Subcutaneous abdominal adipose tissue (tissue), 5 donors: ENCODE measurements around the gene CALHM1.
"Not testable (repeated sequence)": the region's sequence is repeated elsewhere in the genome, so short reads cannot be mapped to it uniquely, and the experiment has no call there.

Source experiments
- H3K27ac ChIP-seq: one replicate; pipeline ENCODE4 v1.7.0; 2013; ENCODE audit warnings: low read depth, mild to moderate bottlenecking, inconsistent platforms, low read length, moderate library complexity
- H3K27me3 ChIP-seq, 5 donors: one replicate each; pipeline ENCODE4 v1.7.0; 2013; ENCODE audit warnings: low read length in 5 of 5, inconsistent platforms in 1 of 5; ENCODE audit not compliant: control insufficient read depth in 5 of 5, insufficient read depth in 4 of 5
- H3K36me3 ChIP-seq, 5 donors: one replicate each; pipeline ENCODE4 v1.7.0; 2013; ENCODE audit warnings: low read length in 5 of 5; ENCODE audit not compliant: control insufficient read depth in 5 of 5, insufficient read depth in 5 of 5
- H3K4me1 ChIP-seq, 5 donors: one replicate each; pipeline ENCODE4 v1.7.0; 2013; ENCODE audit warnings: low read length in 5 of 5, mild to moderate bottlenecking in 3 of 5, moderate library complexity in 1 of 5; ENCODE audit not compliant: control insufficient read depth in 5 of 5, insufficient read depth in 5 of 5
- H3K4me3 ChIP-seq, 5 donors: one replicate each; pipeline ENCODE4 v1.7.0; 2013; ENCODE audit warnings: low read length in 5 of 5, low read depth in 1 of 5
- H3K9ac ChIP-seq, 5 donors: one replicate each; pipeline ENCODE4 v1.7.0; 2013; ENCODE audit warnings: low read length in 5 of 5, mild to moderate bottlenecking in 4 of 5, moderate library complexity in 3 of 5
- H3K9me3 ChIP-seq, 5 donors: one replicate each; pipeline ENCODE4 v1.7.0; 2013; ENCODE audit warnings: low read length in 5 of 5; ENCODE audit not compliant: control insufficient read depth in 5 of 5
- donor health status: healthy.
- donor health status: healthy.
- donor health status: healthy.
- donor health status: healthy.
- donor health status: healthy.

The CALHM1 gene

DNA sequence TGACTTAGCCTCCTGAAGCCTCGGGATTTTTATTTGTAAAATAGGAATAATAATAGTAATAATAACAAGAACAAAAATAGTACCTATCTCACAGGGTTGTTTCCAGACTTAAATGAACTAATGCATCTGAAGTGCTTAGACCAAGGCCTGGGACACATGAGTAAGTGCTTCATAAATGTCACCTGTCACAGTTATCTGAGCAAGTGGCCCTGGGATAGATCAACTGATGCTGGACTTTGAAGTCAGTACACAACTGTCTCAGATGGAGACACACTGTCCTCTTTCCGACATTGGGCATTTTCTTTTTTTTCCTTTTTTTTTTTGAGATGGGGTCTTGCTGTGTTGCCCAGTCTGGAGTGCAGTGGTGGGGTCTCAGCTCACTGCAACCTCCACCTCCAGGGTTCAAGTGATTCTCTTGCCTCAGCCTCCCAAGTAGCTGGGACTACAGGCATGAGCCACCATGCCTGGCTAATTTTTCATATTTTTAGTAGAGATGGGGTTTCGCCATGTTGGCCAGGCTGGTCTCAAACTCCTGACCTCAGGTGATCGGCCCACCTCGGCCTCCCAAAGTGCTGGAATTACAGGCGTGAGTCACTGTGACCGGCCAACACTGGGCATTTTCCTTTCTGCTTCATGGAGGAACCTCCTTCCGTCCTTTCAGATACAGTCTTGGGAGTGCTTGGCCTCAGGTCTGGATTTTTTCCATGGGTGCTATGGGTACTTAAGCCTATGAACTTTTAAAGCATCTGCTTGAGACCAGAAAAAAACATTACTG, 28.1 kb upstream of the CALHM1 start:
- not testable (repeated sequence) for H3K27ac ChIP-seq, H3K27me3 ChIP-seq, H3K4me3 ChIP-seq, H3K9me3 ChIP-seq, H3K36me3 ChIP-seq, H3K4me1 ChIP-seq, H3K9ac ChIP-seq

DNA sequence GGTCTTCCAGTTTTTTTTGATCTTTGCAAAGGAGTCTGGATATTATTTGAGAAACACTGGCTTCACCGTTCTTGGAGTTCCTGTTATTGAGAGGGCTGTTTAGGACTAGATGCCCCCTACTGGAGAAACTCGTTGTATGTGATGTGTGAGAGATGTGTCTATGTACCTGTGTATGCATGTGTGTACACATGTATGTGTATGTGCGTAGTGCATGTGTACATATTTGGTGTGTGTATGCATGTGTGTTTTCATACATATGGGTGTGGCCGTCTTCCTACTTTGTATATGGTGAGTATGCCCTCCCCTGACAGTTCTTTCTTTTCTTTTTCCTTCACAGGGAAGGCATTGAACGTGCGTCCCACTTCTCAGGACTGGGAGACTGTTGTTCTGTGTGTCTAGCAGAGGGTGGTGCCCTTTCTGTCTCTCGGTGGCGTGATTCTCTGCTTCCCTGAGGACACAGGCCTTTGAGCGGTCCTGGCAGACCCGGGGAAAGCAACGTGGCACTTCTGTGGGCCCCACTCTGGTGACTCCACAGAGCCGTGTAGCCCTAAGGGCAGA, 23.4 kb upstream of the CALHM1 start:
- no peak overlapping the region for H3K27ac ChIP-seq
- H3K4me1 ChIP-seq: peaks cover 0 to 22% (median 10%) of the 10 kb centered on the region in 5 donors
- H3K36me3 ChIP-seq: no peaks in the 10 kb centered on the region
- peak overlapping the region in 1 of 5 donors; percentile 12 for H3K9ac ChIP-seq
- H3K27me3 ChIP-seq: peaks cover 0 to 9% (median 0%) of the 10 kb centered on the region in 5 donors
- H3K4me3 ChIP-seq: no peak overlapping the region
- H3K9me3 ChIP-seq: no peaks in the 10 kb centered on the region

DNA sequence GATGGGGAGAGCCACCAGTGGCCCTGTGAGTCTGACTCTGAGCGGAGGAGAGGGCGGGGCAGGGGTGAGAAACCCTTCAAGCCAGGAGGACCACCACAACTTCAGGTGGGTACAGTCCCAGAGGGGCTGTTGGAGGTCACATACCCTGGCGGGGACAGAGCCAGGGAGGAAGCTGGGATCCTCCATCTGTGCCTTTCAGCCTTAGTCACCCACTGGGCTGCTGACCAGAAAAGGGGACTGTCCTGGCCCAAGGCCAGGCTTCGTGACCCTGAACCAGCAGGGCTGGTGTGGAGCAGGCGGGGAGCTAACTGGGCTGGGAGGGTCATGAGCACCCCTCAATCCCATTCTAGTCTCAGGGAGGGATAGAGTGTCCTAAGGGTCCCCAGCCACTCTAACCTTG, 21.8 kb upstream of the CALHM1 start:
- Histone ChIP-seq H3K27ac (peak overlapping the region; percentile 41), H3K9me3 (no peaks in the 10 kb centered on the region), H3K4me3 (no peak overlapping the region), H3K27me3 (peaks cover 0 to 16% (median 2%) of the 10 kb centered on the region in 5 donors), H3K36me3 (no peaks in the 10 kb centered on the region), H3K9ac (no peak overlapping the region), H3K4me1 (peaks cover 0 to 19% (median 9%) of the 10 kb centered on the region in 5 donors)

DNA sequence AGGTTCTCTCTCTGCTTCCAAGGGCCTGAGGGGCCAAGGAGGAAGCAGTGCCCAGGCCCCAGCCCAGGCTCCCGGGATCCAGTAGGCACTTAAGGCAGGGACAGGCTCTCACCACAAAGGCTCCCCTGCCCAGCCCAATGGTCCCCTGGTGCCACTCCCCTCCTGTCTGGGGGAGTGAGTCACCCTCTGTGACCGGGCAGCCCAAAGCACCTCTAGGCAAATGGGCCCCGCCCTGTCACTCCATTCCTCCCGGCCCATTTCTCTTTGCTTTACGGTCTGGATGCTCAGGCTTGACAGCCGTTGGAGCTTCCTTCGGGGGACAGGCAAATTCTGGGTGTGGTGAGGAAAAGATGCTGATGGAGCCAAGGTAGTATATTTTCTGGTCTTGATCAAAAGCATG, 20.4 kb upstream of the CALHM1 start, which contains the start of gene CALHM3:
Gene CALHM3, minus strand, starts transcription at position 106 of the 400 bp plus-strand sequence. CDS start 208 bp downstream, outside the sequence.
- H3K4me1 ChIP-seq: peaks cover 0 to 19% (median 8%) of the 10 kb centered on the region in 5 donors
- H3K27ac ChIP-seq: no peak within 1 kb of the TSS
- no peak within 1 kb of the TSS for H3K9ac ChIP-seq

DNA sequence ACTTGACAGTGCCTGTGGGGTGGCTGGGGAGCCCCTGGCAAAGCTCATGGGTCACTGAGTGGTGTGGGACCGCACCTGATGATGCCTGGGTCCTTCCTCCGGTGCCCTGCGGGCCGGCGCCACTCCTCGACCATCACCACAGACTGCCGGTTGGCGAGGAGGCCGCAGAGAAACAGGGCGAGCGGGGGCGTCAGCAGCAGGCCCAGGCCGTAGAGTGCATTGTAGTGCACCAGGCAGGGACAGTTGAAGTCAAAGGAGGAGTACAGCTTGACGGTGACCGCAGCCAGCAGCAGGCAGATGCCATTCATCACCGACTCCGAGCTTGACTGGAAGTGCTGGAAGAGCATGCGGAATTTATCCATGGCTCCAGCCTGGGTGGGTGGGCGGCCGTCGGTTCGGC, 20.0 kb upstream of the CALHM1 start:
- H3K27ac ChIP-seq: no peak overlapping the region
- H3K4me1 ChIP-seq: peaks cover 0 to 19% (median 8%) of the 10 kb centered on the region in 5 donors
- H3K36me3 ChIP-seq: no peaks in the 10 kb centered on the region
- no peaks in the 10 kb centered on the region for H3K9me3 ChIP-seq
- H3K4me3 ChIP-seq: no peak overlapping the region
- H3K9ac ChIP-seq: no peak overlapping the region
- H3K27me3 ChIP-seq: peaks cover 0 to 18% (median 2%) of the 10 kb centered on the region in 5 donors

More for the DNA sequence above, 20.4 kb upstream of the CALHM1 start, which contains the start of gene CALHM3:
- peaks cover 0 to 18% (median 2%) of the 10 kb centered on the region in 5 donors for H3K27me3 ChIP-seq
- no peaks in the 10 kb centered on the region for H3K36me3 ChIP-seq
- H3K4me3 ChIP-seq: no peak within 1 kb of the TSS
- no peaks in the 10 kb centered on the region for H3K9me3 ChIP-seq

- Histone ChIP-seq H3K27ac (no peak overlapping the region), H3K4me1 (peaks cover 1 to 18% (median 14%) of the 10 kb centered on the region in 5 donors), H3K27me3 (peaks cover 0 to 21% (median 4%) of the 10 kb centered on the region in 5 donors), H3K36me3 (no peaks in the 10 kb centered on the region), H3K9me3 (no peaks in the 10 kb centered on the region), H3K9ac (no peak overlapping the region), H3K4me3 (no peak overlapping the region)
Observed at GRCh38 chr10:103476046-103476768, 17.5 kb upstream of the CALHM1 start.

DNA sequence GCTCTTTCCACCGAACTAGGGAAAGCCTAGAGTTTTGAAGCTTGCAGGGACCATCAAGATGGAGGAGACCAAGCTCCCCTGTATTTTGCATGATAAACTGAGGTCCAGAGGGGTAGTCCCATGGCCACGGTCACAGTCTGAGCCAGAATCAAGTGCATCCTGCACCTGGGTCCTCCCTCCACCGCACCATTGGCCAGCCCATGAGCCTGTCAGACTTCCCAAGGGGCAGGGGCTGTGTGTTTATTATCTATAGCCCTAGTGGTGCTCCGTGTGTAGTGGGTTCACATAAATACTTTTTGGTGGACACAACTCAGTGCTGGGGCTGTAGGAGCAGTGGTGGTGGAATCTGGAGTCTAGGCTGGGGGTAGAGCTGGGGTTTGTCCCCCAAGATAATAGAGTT, 16.7 kb upstream of the CALHM1 start:
- Histone ChIP-seq H3K27ac (no peak overlapping the region), H3K27me3 (peaks cover 0 to 21% (median 4%) of the 10 kb centered on the region in 5 donors), H3K9me3 (no peaks in the 10 kb centered on the region), H3K36me3 (no peaks in the 10 kb centered on the region), H3K4me3 (no peak overlapping the region), H3K9ac (no peak overlapping the region), H3K4me1 (peaks cover 2 to 19% (median 16%) of the 10 kb centered on the region in 5 donors)

DNA sequence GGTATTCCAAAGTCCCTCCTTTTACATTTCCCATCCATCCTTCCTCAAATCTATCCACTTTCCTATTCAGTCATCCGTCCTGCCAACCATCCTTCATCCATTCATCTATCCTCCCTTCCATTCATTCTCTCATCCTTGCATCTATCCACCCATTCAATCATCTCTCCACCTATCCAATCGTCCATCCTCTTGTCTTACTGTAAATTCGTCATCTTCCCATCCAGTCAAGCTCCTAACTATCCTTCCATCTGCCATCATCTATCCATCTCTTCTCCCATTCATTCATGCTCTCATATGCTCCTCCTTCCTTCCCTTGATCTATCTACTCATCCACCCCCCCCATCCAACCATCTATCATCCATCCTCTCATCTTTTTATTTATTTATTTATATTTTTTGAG, 15.4 kb upstream of the CALHM1 start:
- Histone ChIP-seq H3K27ac (no peak overlapping the region), H3K36me3 (no peaks in the 10 kb centered on the region), H3K9me3 (no peaks in the 10 kb centered on the region), H3K4me3 (no peak overlapping the region), H3K9ac (no peak overlapping the region), H3K27me3 (peaks cover 0 to 16% (median 4%) of the 10 kb centered on the region in 5 donors), H3K4me1 (peaks cover 2 to 16% (median 12%) of the 10 kb centered on the region in 5 donors)

GRCh38 chr10:103473261-103473671, 14.6 kb upstream of the CALHM1 start:
- no peak overlapping the region for H3K27ac ChIP-seq
- H3K27me3 ChIP-seq: peaks cover 0 to 15% (median 4%) of the 10 kb centered on the region in 5 donors
- H3K9me3 ChIP-seq: no peaks in the 10 kb centered on the region
- no peaks in the 10 kb centered on the region for H3K36me3 ChIP-seq
- no peak overlapping the region for H3K9ac ChIP-seq
- no peak overlapping the region for H3K4me3 ChIP-seq
- peaks cover 2 to 16% (median 11%) of the 10 kb centered on the region in 5 donors for H3K4me1 ChIP-seq
